ENCODE results near the gene TCEAL6.
"Not testable (repeated sequence)": the region's sequence is repeated elsewhere in the genome, so short reads cannot be mapped to it uniquely, and the experiment has no call there.

TCEAL6 gene

GRCh38 chrX:102142274-102142673, at the start of gene TCEAL6:
TSS of gene TCEAL6 (minus strand) at chrX:102142481.
- peak; percentile 1 for DNase-seq (ENCODE audit: low spot score)

DNA sequence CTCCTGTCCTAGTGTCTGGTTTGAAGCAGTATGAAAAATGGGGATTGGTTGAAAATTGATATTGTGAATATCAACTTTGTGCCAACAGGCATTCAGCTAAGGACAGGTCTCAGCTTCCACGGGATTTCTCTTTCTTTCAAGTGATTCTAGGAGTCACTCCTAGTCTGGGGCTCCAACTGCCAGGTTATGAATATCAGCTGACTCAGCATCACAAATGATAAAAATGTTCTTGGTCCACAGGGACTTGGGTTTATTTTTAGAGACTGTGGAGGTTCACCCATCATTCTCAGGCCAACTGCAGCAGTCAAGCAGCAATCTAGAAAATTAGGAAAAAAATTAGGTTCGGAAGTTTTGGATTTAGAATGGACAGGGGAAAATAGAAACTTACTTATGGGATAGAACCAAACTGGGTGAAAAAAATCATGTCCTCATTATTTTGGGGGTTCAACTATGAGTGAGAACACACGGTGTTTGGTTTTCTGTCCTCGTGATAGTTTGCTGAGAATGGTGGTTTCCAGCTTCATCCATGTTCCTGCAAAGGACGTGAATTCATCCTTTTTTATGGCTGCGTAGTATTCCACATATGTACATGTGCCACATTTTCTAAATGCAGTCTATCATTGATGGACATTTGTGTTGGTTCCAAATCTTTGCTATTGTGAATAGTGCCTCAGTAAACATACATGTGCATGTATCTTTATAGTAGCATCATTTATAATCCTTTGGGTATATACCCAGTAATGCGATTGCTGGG, 43.9 kb upstream of the TCEAL6 start:
- DNase-seq (ENCODE audit: low spot score), result no peak

GRCh38 chrX:102155806-102156179, 13.5 kb upstream of the TCEAL6 start, which contains the start of gene BEX5:
TSS of gene BEX5 (minus strand) at chrX:102155977. CDS start at chrX:102154265, 1,712 bp downstream.
- DNase-seq (ENCODE audit: low spot score), result peak; percentile 84

GRCh38 chrX:102154900-102155805, 12.9 kb upstream of the TCEAL6 start:
- DNase-seq (ENCODE audit: low spot score), result peak; percentile 3

DNA sequence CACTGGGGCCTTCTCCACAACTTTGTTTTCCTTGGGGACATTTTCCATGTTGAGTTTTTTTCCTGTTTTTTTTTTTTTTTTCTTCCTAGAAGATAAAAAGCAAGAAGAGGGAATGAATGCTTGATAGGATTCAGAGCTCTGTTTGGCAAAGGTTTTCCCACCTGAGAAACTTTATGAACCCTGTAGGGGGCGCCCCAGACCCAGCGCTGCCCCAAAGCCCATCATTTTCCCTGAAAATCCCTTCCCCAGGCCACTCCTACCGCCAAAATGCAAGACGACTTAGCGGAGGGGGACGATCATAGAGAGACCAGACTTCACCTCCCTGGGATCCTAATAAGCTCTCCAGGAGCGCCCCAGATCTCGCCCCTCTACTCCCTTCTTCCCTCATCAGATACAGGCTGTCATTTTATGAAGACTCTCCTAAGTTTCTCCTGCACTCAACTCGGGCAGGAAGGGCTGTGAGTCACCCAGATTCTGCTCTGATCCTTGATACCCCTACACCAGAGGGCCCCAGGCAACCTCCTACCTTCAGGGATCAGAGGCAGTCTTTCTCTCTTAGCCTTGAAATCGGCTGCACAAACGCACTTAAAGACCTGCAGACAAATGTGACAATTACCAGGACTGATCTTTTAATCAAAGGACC, 12.1 kb upstream of the TCEAL6 start:
- DNase-seq (ENCODE audit: low spot score), result peak; percentile 7

DNA sequence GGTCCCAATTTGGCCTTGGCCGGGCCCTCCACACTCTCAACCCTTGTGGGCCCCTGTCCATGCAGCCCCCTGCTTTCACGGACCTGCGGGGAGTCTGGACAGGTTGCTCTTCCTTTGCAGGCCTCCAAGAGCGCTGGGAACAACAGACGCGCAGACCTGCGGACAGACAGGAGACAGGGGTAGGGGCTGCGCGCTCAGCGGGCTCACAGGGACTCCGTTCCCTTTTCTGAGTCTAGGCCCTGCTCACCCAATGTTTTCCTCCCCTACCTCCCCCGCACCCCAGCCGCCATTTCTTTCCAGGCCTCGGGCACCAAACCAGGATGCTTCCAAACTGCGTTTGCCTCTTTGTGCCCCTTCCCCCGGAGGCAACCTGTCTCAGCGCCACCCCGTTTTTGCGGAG, 650 bp downstream of the TCEAL6 start:
- not testable (repeated sequence) for DNase-seq (ENCODE audit: low spot score)

DNA sequence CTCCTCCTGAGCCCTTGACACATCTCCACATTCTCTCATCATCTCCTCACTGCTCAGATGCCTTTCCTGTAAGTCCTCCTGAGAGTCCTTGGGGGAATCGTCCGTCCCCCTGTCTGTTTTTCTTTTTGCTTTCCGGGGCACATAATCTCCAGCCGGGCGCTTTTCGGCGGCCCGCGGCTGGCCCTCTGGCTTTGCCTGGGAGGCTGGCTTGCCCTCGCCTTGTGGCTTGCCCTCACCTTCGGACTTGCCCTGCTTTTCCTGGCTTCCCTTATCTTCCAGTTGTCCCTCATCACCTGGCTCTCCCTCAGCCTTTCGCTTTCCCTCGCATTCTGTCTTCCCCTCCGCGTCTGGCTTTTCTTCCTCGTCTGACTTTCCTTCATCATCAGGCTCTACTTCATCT, 1.4 kb downstream of the TCEAL6 start:
- DNase-seq (ENCODE audit: low spot score), result not testable (repeated sequence)

DNA sequence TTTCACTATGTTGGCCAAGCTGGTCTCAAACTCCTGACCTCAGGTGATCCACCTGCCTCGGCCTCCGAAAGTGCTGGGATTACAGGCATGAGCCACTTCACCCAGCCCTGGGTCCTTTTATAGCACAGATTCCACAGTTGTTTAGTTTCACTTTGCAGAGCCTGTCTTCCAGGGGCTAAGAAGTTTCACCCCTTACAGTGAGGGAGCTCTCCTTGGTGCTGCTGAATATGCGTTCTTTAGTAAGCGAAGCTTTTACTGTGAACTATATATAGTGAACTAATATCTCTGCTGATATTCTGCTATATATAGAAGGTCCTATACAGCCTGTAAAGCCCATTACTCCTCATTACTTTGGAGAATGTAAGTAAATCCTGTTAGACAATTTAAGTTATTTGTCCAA, 4.2 kb downstream of the TCEAL6 start:
- DNase-seq (ENCODE audit: low spot score), result no peak

- DNase-seq (ENCODE audit: low spot score), result peak; percentile 7
These were observed 12.8 kb downstream of the TCEAL6 start for GRCh38 chrX:102129473-102129872.

GRCh38 chrX:102126863-102127262, 15.4 kb downstream of the TCEAL6 start:
- peak; percentile 4 for DNase-seq (ENCODE audit: low spot score)

DNA sequence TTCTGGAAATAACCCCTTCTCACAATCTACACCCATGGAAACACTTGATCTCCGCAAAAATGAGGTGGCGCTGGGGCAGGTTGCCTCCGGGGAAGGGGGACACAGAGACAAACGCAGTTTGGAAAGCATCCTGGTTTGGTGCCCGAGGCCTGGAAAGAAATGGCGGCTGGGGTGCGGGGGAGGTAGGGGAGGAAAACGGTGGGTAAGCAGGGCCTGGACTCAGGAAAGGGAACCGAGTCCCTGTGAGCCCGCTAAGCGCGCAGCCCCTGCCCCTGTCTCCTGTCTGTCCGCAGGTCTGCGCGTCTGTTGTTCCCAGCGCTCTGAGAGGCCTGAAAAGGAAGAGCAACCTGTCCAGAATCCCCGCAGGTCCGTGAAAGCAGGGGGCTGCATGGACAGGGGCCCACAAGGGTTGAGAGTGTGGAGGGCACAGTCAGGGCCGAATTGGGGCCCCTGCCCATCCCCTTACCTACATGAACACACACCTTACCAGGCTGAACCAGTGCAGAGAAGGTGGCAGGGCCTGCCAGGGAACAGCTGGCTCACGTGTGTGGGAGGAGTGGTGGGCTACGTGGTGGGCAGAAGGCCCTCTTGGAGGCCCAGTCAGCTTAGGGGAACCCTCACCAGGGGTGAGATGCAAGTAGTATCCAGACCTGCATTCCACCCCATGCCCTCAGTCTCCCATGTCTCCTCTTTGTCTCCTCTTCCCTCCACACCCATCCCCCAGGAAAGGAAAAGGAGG, 16.0 kb downstream of the TCEAL6 start:
- DNase-seq (ENCODE audit: low spot score), result not testable (repeated sequence)

DNA sequence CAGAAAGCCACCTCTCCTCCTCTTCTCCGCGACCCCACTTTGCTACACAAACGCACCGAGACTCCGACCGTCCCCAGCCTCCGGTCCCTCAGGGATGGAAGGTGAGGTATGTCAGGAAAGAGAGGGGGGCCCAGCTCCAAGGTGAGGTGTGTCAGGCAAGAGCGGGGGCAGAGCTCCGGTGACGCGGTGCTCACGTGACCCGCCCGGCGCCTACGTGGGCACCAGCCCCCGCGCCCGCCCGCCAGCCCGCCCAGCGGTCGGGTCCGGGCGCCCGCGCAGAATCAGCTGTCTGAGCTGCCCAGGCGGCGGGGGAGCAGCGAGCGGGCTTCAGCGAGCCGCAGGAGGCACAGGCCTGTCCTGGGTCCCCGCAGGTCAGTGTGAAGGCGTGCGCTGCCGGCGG, 16.8 kb downstream of the TCEAL6 start, which contains the start of gene TCEAL2:
TCEAL2 (plus strand) TSS at position 244 of the 400 bp plus-strand sequence. CDS start 1,152 bp downstream, outside the sequence.
- DNase-seq (ENCODE audit: low spot score), result peak; percentile 40

GRCh38 chrX:102125014-102125413, 17.3 kb downstream of the TCEAL6 start:
- DNase-seq (ENCODE audit: low spot score), result not testable (repeated sequence)

DNA sequence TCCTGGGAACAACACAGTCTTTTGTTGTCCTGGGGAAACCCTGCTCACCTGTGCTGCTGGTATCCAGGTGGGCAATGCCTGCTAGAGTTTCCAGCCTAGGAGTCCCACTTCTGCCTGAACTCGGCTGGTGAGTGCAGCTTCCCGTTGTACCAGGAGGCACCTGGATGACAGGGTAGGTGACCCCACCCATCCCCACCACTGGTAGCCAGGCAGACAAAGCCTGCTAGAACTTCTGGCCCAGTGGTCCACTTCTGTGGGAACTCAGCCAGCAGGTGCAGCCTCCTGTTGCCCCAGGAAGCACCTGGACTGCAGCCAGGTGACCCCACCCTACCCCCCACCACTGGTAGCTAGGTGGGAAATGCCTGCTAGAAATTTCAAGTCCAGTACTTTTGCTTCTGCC, 26.5 kb downstream of the TCEAL6 start:
- no peak for DNase-seq (ENCODE audit: low spot score)

DNA sequence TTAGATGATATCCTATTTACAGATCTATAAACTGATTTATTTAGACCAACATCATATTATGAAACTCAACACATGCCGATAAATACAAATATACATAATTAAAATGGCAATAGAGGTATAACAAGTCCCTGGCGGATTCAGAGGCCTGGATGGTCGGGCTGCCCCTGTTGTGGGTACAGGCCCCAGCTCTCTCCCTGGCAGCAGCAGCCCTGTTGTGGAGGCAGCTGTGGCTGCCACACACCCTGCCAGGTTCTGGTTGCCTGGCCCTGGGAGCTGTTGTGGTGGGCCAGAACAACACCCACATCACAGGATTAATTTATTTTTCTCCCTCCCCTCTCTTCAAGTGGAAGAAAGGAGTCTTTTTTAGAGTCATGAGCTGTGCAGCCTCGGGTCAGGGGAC, 28.9 kb downstream of the TCEAL6 start:
- DNase-seq (ENCODE audit: low spot score), result no peak

Measured in Ammon's horn (tissue), 1 donor.